Measurements from ENCODE around the gene OAS2. TPM values are rescaled to one million over a fixed set of nuclear protein-coding genes. Genes with fewer than 3 reads are reported as not detected.

OAS2 gene
- total and polyA plus RNA-seq, 2 of the 8 experiments (the other 6 are each of a cell fraction or from before 2014, with no cell fraction given), result 0.06 TPM; not detected in 1

DNA sequence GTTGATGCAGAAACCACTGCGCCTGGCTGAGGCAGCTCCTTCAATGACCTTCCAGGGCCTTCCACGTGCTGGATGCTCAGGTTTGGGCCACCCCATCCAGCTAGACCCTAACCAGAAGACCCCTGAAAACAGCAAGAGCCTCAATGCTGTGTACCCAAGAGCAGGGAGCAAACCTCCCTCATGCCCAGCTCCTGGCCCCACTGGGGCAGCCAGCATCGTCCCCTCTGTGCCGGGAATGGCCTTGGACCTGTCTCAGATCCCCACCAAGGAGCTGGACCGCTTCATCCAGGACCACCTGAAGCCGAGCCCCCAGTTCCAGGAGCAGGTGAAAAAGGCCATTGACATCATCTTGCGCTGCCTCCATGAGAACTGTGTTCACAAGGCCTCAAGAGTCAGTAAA, 29.5 kb upstream of the OAS2 start:
- Histone ChIP-seq H2AK5ac (ENCODE audit: low read depth, low read length) (no peak overlapping the region), H2BK5ac (ENCODE audit: low read depth, low read length) (no peak overlapping the region), H3K56ac (replicated peaks; ENCODE audit: insufficient read length, low read depth, low read length) (no peak overlapping the region), H2BK15ac (ENCODE audit: low read length) (no peak overlapping the region), H3K4ac (replicated peaks; ENCODE audit: insufficient read length, low read depth, low read length) (no peak overlapping the region), H4K5ac (ENCODE audit: insufficient read length, low read depth, low read length) (no peak overlapping the region), H3K9ac (replicated peaks in 1 of 4; ENCODE audit: extremely low read depth in 1 of 4, low read depth in 3 of 4, low read length in 3 of 4) (no peak overlapping the region), H3K18ac (ENCODE audit: extremely low read depth, low read length) (no peak overlapping the region), H2BK20ac (ENCODE audit: low read length) (no peak overlapping the region), H3K14ac (ENCODE audit: insufficient read length) (no peak overlapping the region), H3K9me3 (ENCODE audit: insufficient read depth in 2 of 2, low read depth in 1 of 2, low read length in 1 of 2) (no peaks in the 10 kb centered on the region), H4K91ac (replicated peaks; ENCODE audit: insufficient read length, low read length) (no peak overlapping the region), H3K4me1 (replicated peaks in 1 of 4; ENCODE audit: control insufficient read depth in 3 of 4, insufficient read depth in 4 of 4, low read length in 3 of 4) (0 out of 7 replicates have a peak, but pooled peaks cover 0 to 3% (median 0%) of the 10 kb centered on the region in 4 experiments), H3K36me3 (ENCODE audit: control insufficient read depth in 2 of 4, insufficient read depth in 4 of 4, low read length in 3 of 4) (no peaks in the 10 kb centered on the region), H3K4me3 (ENCODE audit: extremely low read depth in 1 of 4, insufficient read depth in 2 of 4, low read depth in 3 of 4, low read length in 4 of 4) (no peak overlapping the region), H3K23ac (ENCODE audit: insufficient read length) (no peak overlapping the region), H3K27me3 (replicated peaks in 1 of 4; ENCODE audit: control insufficient read depth in 3 of 4, extremely low read depth in 1 of 4, insufficient read depth in 3 of 4, low read length in 3 of 4) (no peaks in the 10 kb centered on the region), H3K23me2 (ENCODE audit: low read depth, low read length) (no peaks in the 10 kb centered on the region), H3K79me1 (ENCODE audit: low read depth, low read length) (no peaks in the 10 kb centered on the region), H3K27ac (ENCODE audit: low read depth, low read length) (no peak overlapping the region), H2BK120ac (replicated peaks; ENCODE audit: low read depth, low read length) (no peak overlapping the region), H2AFZ (ENCODE audit: low read length) (no peak overlapping the region), H2BK12ac (ENCODE audit: low read depth, low read length) (no peak overlapping the region), H4K20me1 (replicated peaks in 1 of 2; ENCODE audit: control insufficient read depth in 1 of 2, insufficient read depth in 2 of 2, low read length in 2 of 2) (no peaks in the 10 kb centered on the region), H4K8ac (ENCODE audit: extremely low read depth, insufficient read depth, low read length) (no peak overlapping the region), H3K4me2 (ENCODE audit: insufficient read depth in 1 of 2, low read depth in 2 of 2, low read length in 2 of 2) (no peak overlapping the region), H3K79me2 (ENCODE audit: control insufficient read depth in 1 of 2, insufficient read depth in 2 of 2, low read length in 2 of 2) (no peaks in the 10 kb centered on the region)
- POLR2A ChIA-PET (ENCODE audit: partially characterized antibody), result interaction anchor here (1.0 kb wide), 1 partner anchor 11 kb away, joined by 3 read pairs; no protein-coding TSS in a partner anchor
- 81% methylated on average over 6 of the region's 7 CpGs; no CpG with 5 or more reads in 1 of the 2 experiments for WGBS, 2 experiments (ENCODE audit: extremely low coverage in 1 of 2, insufficient coverage in 1 of 2, insufficient read length in 1 of 2, insufficient replicate concordance in 2 of 2, low coverage in 1 of 2, low lambda C conversion rate in 2 of 2, missing lambda C conversion rate in 1 of 2)
- no peak for FAIRE-seq
- CTCF ChIA-PET (ENCODE audit: partially characterized antibody), result interaction anchor here (0.6 to 1.5 kb wide), 8 partner anchors 16 to 56 kb away, joined by 3 to 5 read pairs (median 3); no protein-coding TSS in a partner anchor
- no peak for DNase-seq (ENCODE audit: low read depth in 1 of 2, low spot score in 2 of 2)
- TF ChIP-seq CBX5 (IDR thresholded peaks at IDR 0.05; ENCODE audit: low read depth, low read length), result no peak
- no peak for TF ChIP-seq TBP (IDR thresholded peaks at IDR 0.05; ENCODE audit: low read depth, low read length)
- TF ChIP-seq JUN (IDR thresholded peaks at IDR 0.05; ENCODE audit: low read depth, low read length), result no peak
- TF ChIP-seq CEBPB (IDR thresholded peaks at IDR 0.05; ENCODE audit: low read depth, low read length), result no peak
- no peak for TF ChIP-seq SAP30 (IDR thresholded peaks at IDR 0.05; ENCODE audit: insufficient read depth, insufficient replicate concordance, low read length)
- no peak for TF ChIP-seq GTF2F1 (IDR thresholded peaks at IDR 0.05; ENCODE audit: borderline replicate concordance, low read depth, low read length)
- no peak for TF ChIP-seq BCL11A (IDR thresholded peaks at IDR 0.05; ENCODE audit: low read depth in 2 of 2, low read length in 2 of 2)
- TF ChIP-seq SIRT6 (IDR thresholded peaks at IDR 0.05; ENCODE audit: low read length), result no peak
- TF ChIP-seq MAFK (IDR thresholded peaks at IDR 0.05; ENCODE audit: low read depth, low read length), result no peak
- TF ChIP-seq TCF12 (IDR thresholded peaks at IDR 0.05; ENCODE audit: low read depth, low read length), result no peak
- TF ChIP-seq, protein P1, sequence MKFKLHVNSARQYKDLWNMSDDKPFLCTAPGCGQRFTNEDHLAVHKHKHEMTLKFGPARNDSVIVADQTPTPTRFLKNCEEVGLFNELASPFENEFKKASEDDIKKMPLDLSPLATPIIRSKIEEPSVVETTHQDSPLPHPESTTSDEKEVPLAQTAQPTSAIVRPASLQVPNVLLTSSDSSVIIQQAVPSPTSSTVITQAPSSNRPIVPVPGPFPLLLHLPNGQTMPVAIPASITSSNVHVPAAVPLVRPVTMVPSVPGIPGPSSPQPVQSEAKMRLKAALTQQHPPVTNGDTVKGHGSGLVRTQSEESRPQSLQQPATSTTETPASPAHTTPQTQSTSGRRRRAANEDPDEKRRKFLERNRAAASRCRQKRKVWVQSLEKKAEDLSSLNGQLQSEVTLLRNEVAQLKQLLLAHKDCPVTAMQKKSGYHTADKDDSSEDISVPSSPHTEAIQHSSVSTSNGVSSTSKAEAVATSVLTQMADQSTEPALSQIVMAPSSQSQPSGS (IDR thresholded peaks at IDR 0.05; ENCODE audit: low read length), result no peak
- no peak for TF ChIP-seq CHD2 (IDR thresholded peaks at IDR 0.05; ENCODE audit: low read length)
